H1 (cell line): ENCODE results near the gene SLC66A2. TPM values are rescaled to one million over a fixed set of nuclear protein-coding genes. Genes with fewer than 3 reads are reported as not detected.

ENCODE experiments used
- BACH1 ChIP-seq: IDR thresholded peaks from 2 replicates; pipeline ENCODE4 v1.6.1; 2012; ENCODE audit warnings: low read length, improper control_type of control experiment
- CEBPB ChIP-seq: IDR thresholded peaks from 2 replicates; pipeline ENCODE4 v1.6.1; 2012; ENCODE audit warnings: low read depth, low read length
- JUN ChIP-seq: IDR thresholded peaks from 2 replicates; pipeline ENCODE4 v1.6.1; 2011; ENCODE audit warnings: low read depth, mild to moderate bottlenecking, improper control_type of control experiment, low read length
- NRF1 ChIP-seq: IDR thresholded peaks from 2 replicates; pipeline ENCODE4 v1.6.1; 2011; ENCODE audit warnings: mild to moderate bottlenecking, low read depth, low read length, improper control_type of control experiment
- SIRT6 ChIP-seq: IDR thresholded peaks from one replicate; pipeline ENCODE4 v1.7.1; 2012; ENCODE audit warnings: low read length, inconsistent platforms
- SIX5 ChIP-seq: IDR thresholded peaks from 2 replicates; pipeline ENCODE4 v1.6.1; 2011; ENCODE audit warnings: mild to moderate bottlenecking, low read depth, low read length
- SP4 ChIP-seq: IDR thresholded peaks from 2 replicates; pipeline ENCODE4 v1.6.1; 2012; ENCODE audit warnings: low read length, inconsistent platforms
- TBP ChIP-seq: IDR thresholded peaks from 2 replicates; pipeline ENCODE4 v1.6.1; 2011; ENCODE audit warnings: low read depth, low read length, improper control_type of control experiment
- USF2 ChIP-seq: IDR thresholded peaks from 2 replicates; pipeline ENCODE4 v1.6.1; 2011; ENCODE audit warnings: low read length, improper control_type of control experiment
- polyA plus RNA-seq, 7 experiments: library from polyadenylated mRNA; depleted of rRNA in 3 of 7; stranded (reverse) in 5 of 7; unstranded in 2 of 7; fragments of >200 nt in 5 of 7; fragments of 200-250 nt in 2 of 7; gene quantifications; 1 replicate in 5 of 7; 2 replicates in 1 of 7; 4 replicates in 1 of 7; pipeline versions ENCODE4 v1.2.1 to v1.2.3, GENCODE V29; 2011 to 2013; ENCODE audit warnings: missing spikeins in 2 of 7, mixed read lengths in 2 of 7
- total RNA-seq: library from RNA; stranded (reverse); fragmentation: NEBNext Ultra II Directional; extraction: Animal tissue kit (Norgen Biotek cat#: 25700); gene quantifications from 2 replicates; pipeline ENCODE4 v1.2.1, GENCODE V29; 2021

The SLC66A2 gene
- total and polyA plus RNA-seq, 2 of the 8 experiments (the other 6 are each of a cell fraction or from before 2014, with no cell fraction given) = 15.0 to 18.9 TPM

GRCh38 chr18:79931475-79931874, 20.0 kb downstream of the SLC66A2 start (continued):
- TF ChIP-seq SIX5 (no peak), JUN (no peak), SIRT6 (no peak), NRF1 (no peak), SP4 (no peak), USF2 (no peak), BACH1 (no peak), TBP (no peak), CEBPB (no peak)
- TF ChIP-seq, all 59 proteins: peak for 0
